ENCODE measurements around the gene MMRN1. TPM values are rescaled to one million over a fixed set of nuclear protein-coding genes. Genes with fewer than 3 reads are reported as not detected.

Gene MMRN1
- total and polyA plus RNA-seq, 12 donors, result 0.20 to 3.9 (median 2.3) TPM

DNA sequence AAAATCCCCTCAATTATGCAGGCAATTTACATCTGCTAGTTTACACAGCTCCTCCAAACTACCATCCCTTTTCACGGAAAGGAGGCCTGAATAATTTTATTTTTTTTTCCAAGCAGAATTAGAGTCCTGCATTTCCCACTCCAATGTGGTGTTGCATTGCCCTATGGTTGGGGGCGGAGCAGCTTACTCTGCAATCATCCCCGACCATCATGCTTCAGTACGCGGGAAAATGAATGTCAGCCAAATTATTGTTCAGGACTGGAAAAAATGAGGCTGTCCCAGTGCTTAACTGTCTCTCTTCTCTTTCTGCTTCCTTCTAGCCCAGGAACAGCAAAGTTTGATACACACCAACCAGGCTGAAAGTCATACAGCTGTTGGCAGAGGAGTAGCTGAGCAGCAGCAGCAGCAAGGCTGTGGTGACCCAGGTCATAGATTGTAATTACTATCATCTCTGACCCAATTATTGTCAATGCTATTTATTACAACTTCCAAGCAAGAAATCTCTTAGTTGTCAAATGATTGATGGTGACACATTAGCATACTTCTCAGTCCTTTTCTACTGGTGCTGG, 28.3 kb downstream of the MMRN1 start:
- no peak for ATAC-seq
- no peak for TF ChIP-seq CTCF (IDR thresholded peaks at IDR 0.05)
- no peaks in the 10 kb centered on the region for H3K4me1 ChIP-seq

GRCh38 chr4:89928838-89929237, 34.2 kb downstream of the MMRN1 start:
- Histone ChIP-seq H3K4me3 (no peak overlapping the region), H3K27me3 (no peaks in the 10 kb centered on the region), H3K36me3 (no peaks in the 10 kb centered on the region), H3K9me3 (peaks cover 0 to 20% (median 0%) of the 10 kb centered on the region in 11 donors), H3K4me1 (no peaks in the 10 kb centered on the region), H3K27ac (no peak overlapping the region)
- ATAC-seq (no peak), DNase-seq (no peak)
- intact Hi-C loops (cut with DNase I), result no loop called here
- TF ChIP-seq CTCF (IDR thresholded peaks at IDR 0.05), result no peak
- WGBS, 2 donors, result 84 to 89% methylated on average over 4 of the region's 4 CpGs

More for the DNA sequence above, 28.3 kb downstream of the MMRN1 start:
- DNase-seq, result no peak
- Histone ChIP-seq H3K4me3 (no peak overlapping the region), H3K27me3 (peaks cover 0 to 4% (median 0%) of the 10 kb centered on the region in 7 donors), H3K36me3 (no peaks in the 10 kb centered on the region), H3K27ac (no peak overlapping the region), H3K9me3 (peaks cover 0 to 10% (median 0%) of the 10 kb centered on the region in 11 donors)
- intact Hi-C loops (cut with DNase I), result no loop called here
- 68 to 75% methylated on average over 5 of the region's 5 CpGs for WGBS, 2 donors

GRCh38 chr4:89929425-89930159, 34.9 kb downstream of the MMRN1 start:
- DNase-seq, result no peak
- no peak for TF ChIP-seq CTCF (IDR thresholded peaks at IDR 0.05)
- no peak for ATAC-seq
- Histone ChIP-seq H3K27ac (no peak overlapping the region), H3K4me3 (no peak overlapping the region), H3K4me1 (no peaks in the 10 kb centered on the region), H3K9me3 (peaks cover 0 to 20% (median 0%) of the 10 kb centered on the region in 11 donors), H3K36me3 (no peaks in the 10 kb centered on the region), H3K27me3 (no peaks in the 10 kb centered on the region)
- intact Hi-C loops (cut with DNase I), result no loop called here
- WGBS, 2 donors, result 82 to 85% methylated on average over 4 of the region's 4 CpGs

GRCh38 chr4:89939546-89939945, 44.9 kb downstream of the MMRN1 start:
- DNase-seq (no peak), ATAC-seq (no peak)
- Histone ChIP-seq H3K4me1 (peaks cover 0 to 8% (median 0%) of the 10 kb centered on the region in 9 donors), H3K9me3 (no peaks in the 10 kb centered on the region), H3K36me3 (no peaks in the 10 kb centered on the region), H3K4me3 (no peak overlapping the region), H3K27me3 (no peaks in the 10 kb centered on the region), H3K27ac (no peak overlapping the region)
- no peak for TF ChIP-seq CTCF (IDR thresholded peaks at IDR 0.05)
- WGBS, 2 donors, result 42% methylated on average over 2 of the region's 2 CpGs
- intact Hi-C loops (cut with DNase I), result no loop called here

Measured in heart right ventricle (tissue), 16 donors.